HG02678 (cell line): ENCODE results near the gene ITGB5.
A peak's percentile ranks its signal among the peaks of the same experiment; 100 is the strongest.
"Not testable (repeated sequence)": the region's sequence is repeated elsewhere in the genome, so short reads cannot be mapped to it uniquely, and the experiment has no call there.

ENCODE experiments used
- ATAC-seq: cut with Tn5 transposase; IDR thresholded peaks from one replicate; pipeline ENCODE4 v1.9.1; 2021; ENCODE audit warnings: mild to moderate bottlenecking, moderate library complexity; ENCODE audit not compliant: unreplicated experiment

The ITGB5 gene

GRCh38 chr3:124759666-124760401 is 127.3 kb downstream of the ITGB5 start:
- ATAC-seq, result no peak

- ATAC-seq, result no peak
Observed at GRCh38 chr3:124758851-124759635, 128.1 kb downstream of the ITGB5 start.

- ATAC-seq, result not testable (repeated sequence)
Observed at GRCh38 chr3:124757926-124758325, 129.2 kb downstream of the ITGB5 start.

GRCh38 chr3:124752051-124752450 is 135.1 kb downstream of the ITGB5 start:
- no peak for ATAC-seq

GRCh38 chr3:124751501-124751900 is 135.7 kb downstream of the ITGB5 start:
- no peak for ATAC-seq

GRCh38 chr3:124749877-124750276 is 137.3 kb downstream of the ITGB5 start:
- ATAC-seq, result not testable (repeated sequence)

- no peak for ATAC-seq
Observed at GRCh38 chr3:124748560-124749198, 138.5 kb downstream of the ITGB5 start.

- no peak for ATAC-seq
Observed at GRCh38 chr3:124747111-124747981, 139.8 kb downstream of the ITGB5 start.

- no peak for ATAC-seq
Observed at GRCh38 chr3:124745756-124746155, 141.4 kb downstream of the ITGB5 start.

GRCh38 chr3:124741027-124741426 is 146.1 kb downstream of the ITGB5 start:
- ATAC-seq, result no peak

GRCh38 chr3:124731760-124732159 is 155.4 kb downstream of the ITGB5 start:
- ATAC-seq, result no peak

- no peak for ATAC-seq
Observed at GRCh38 chr3:124730941-124731297, 156.2 kb downstream of the ITGB5 start.

- peak; percentile 100 for ATAC-seq
Observed at GRCh38 chr3:124730129-124730940, 156.8 kb downstream of the ITGB5 start, which contains the start of gene UMPS. Gene UMPS (plus strand): TSS chr3:124730452. CDS start chr3:124730472, 20 bp downstream.

GRCh38 chr3:124722589-124722988 is 164.6 kb downstream of the ITGB5 start:
- no peak for ATAC-seq

GRCh38 chr3:124714223-124714853 is 172.8 kb downstream of the ITGB5 start:
- no peak for ATAC-seq
